Endothelial cell of umbilical vein (primary cell): ENCODE measurements around the gene RGL3. TPM values are rescaled to one million over a fixed set of nuclear protein-coding genes. Genes with fewer than 3 reads are reported as not detected.
"Not testable (repeated sequence)": the region's sequence is repeated elsewhere in the genome, so short reads cannot be mapped to it uniquely, and the experiment has no call there.

ENCODE experiments used
- BruUV-seq: library from RNA; stranded (reverse); fragments of 400-500 nt; replicated peaks from 2 replicates; lab custom pipeline; 2021; lab: Mats Ljungman, UMichigan
- CTCF ChIA-PET: fragments of 300-600, 350-600 bp; sonication (Branson Sonifier 250); formaldehyde crosslinking; loops from one replicate; lab custom pipeline; 2021; ENCODE audit warnings: antibody characterized with exemption, inconsistent platforms; lab: Charles Lee
- POLR2A ChIA-PET: fragments of 300-600, 350-600 bp; sonication (Branson Sonifier 250); formaldehyde crosslinking; loops from one replicate; lab custom pipeline; 2021; ENCODE audit warnings: antibody characterized with exemption, inconsistent platforms; lab: Charles Lee
- DNase-seq: peaks from one replicate; pipeline ENCODE4 v3.0.0-alpha.2; 2011; ENCODE audit warnings: low read depth, low spot score
- FAIRE-seq: peaks from 2 replicates; lab custom pipeline; 2011; peaks lifted over from hg19 to GRCh38; lab: Jason Lieb, UNC
- H2AFZ ChIP-seq: 2 replicates; pipeline ENCODE4 v1.6.0; 2012; ENCODE audit warnings: low read depth, low read length, control low read depth, inconsistent platforms
- H3K27ac ChIP-seq: 2 replicates; pipeline ENCODE4 v1.5.1; 2011; ENCODE audit warnings: low read depth, mild to moderate bottlenecking, control low read depth, low read length, moderate library complexity; ENCODE audit not compliant: insufficient read depth
- H3K27me3 ChIP-seq, 2 experiments: 2 replicates each; pipeline versions ENCODE4 v1.6.0 to v1.6.1; 2011; ENCODE audit warnings: low read length in 2 of 2, mixed read lengths in 1 of 2; ENCODE audit not compliant: control insufficient read depth in 2 of 2, insufficient read depth in 2 of 2
- H3K36me3 ChIP-seq, 2 experiments: 2 replicates in 1 of 2; 3 replicates in 1 of 2; pipeline ENCODE4 v1.5.1; 2011; ENCODE audit warnings: low read length in 2 of 2, mild to moderate bottlenecking in 1 of 2, moderate library complexity in 1 of 2; ENCODE audit not compliant: control insufficient read depth in 2 of 2, insufficient read depth in 2 of 2; ENCODE audit errors: extremely low read depth in 1 of 2
- H3K4me1 ChIP-seq: 3 replicates; pipeline ENCODE4 v1.5.1; 2011; ENCODE audit warnings: mild to moderate bottlenecking, low read length; ENCODE audit not compliant: control insufficient read depth, insufficient read depth; ENCODE audit errors: extremely low read depth
- H3K4me2 ChIP-seq: 2 replicates; pipeline ENCODE4 v1.6.1; 2011; ENCODE audit warnings: low read length, control low read depth, mixed read lengths; ENCODE audit not compliant: insufficient read depth
- H3K4me3 ChIP-seq, 3 experiments: fragments of 200-600 bp in 1 of 3; sonication (generic), shearing (Covaris generic) in 1 of 3; replicated peaks in 1 of 3; 2 replicates each; pipeline ENCODE4 v1.5.1; 2011 to 2016; ENCODE audit warnings: control low read depth in 3 of 3, low read length in 3 of 3, mild to moderate bottlenecking in 2 of 3, inconsistent platforms in 1 of 3, low read depth in 1 of 3, moderate library complexity in 1 of 3; ENCODE audit not compliant: insufficient read depth in 1 of 3
- H3K79me2 ChIP-seq: 2 replicates; pipeline ENCODE4 v1.6.0; 2012; ENCODE audit warnings: low read length, inconsistent platforms; ENCODE audit not compliant: control insufficient read depth, insufficient read depth
- H3K9ac ChIP-seq: replicated peaks from 2 replicates; pipeline ENCODE3; 2011; ENCODE audit warnings: low read length, control low read depth; ENCODE audit not compliant: insufficient read depth; ENCODE audit errors: extremely low read depth
- H3K9me1 ChIP-seq: replicated peaks from 3 replicates; pipeline ENCODE4 v1.6.0; 2011; ENCODE audit warnings: mild to moderate bottlenecking, low read length; ENCODE audit not compliant: control insufficient read depth, insufficient read depth; ENCODE audit errors: extremely low read depth
- H3K9me3 ChIP-seq: replicated peaks from 2 replicates; pipeline ENCODE4 v1.5.1; 2012; ENCODE audit warnings: low read length, inconsistent platforms; ENCODE audit not compliant: control insufficient read depth, insufficient read depth
- H4K20me1 ChIP-seq: replicated peaks from 2 replicates; pipeline ENCODE3; 2011; ENCODE audit warnings: mild to moderate bottlenecking, low read length; ENCODE audit not compliant: control insufficient read depth, insufficient read depth; ENCODE audit errors: extremely low read depth
- GATA2 ChIP-seq: IDR thresholded peaks from 2 replicates; pipeline ENCODE4 v1.7.0; 2011; ENCODE audit warnings: low read depth, mild to moderate bottlenecking, moderate library complexity, mixed read lengths, low read length; ENCODE audit not compliant: insufficient read length, insufficient read depth
- dilution Hi-C: fragments of 300-500 bp; cut with MboI; formaldehyde crosslinking; loops from one replicate; pipeline ENCODE4 v1.15.0; 2019; ENCODE audit warnings: low sequenced_read_pairs; ENCODE audit not compliant: extremely low pct_ligation_motif_present
- intact Hi-C: fragments of 100-400 bp; cut with micrococcal nuclease; formaldehyde crosslinking; loops from one replicate; pipeline ENCODE4 v1.10.0; 2022
- polyA plus RNA-seq, 4 experiments: library from polyadenylated mRNA; depleted of rRNA in 3 of 4; stranded (reverse) in 3 of 4; unstranded in 1 of 4; fragments of >200 nt; gene quantifications; 2 replicates each; pipeline versions ENCODE4 v1.2.1 to v1.2.3, GENCODE V29; 2011 to 2012; ENCODE audit warnings: missing spikeins in 1 of 4
- total RNA-seq: library from RNA; stranded (reverse); gene quantifications from 2 replicates; pipeline ENCODE4 v1.2.3, GENCODE V29; 2021

RGL3 gene
- total and polyA plus RNA-seq, 2 donors (not counting 3 experiments of a cell fraction or from before 2014, with no cell fraction given) = 0.23 to 5.2 TPM

- Histone ChIP-seq H3K4me1 (no peaks in the 10 kb centered on the region), H3K4me3 (no peak overlapping the region), H3K9ac (no peak overlapping the region), H4K20me1 (no peaks in the 10 kb centered on the region), H3K36me3 (no peaks in the 10 kb centered on the region), H3K27ac (no peak overlapping the region), H3K4me2 (no peak overlapping the region), H3K27me3 (no peaks in the 10 kb centered on the region), H3K9me3 (no peaks in the 10 kb centered on the region), H2AFZ (no peak overlapping the region), H3K79me2 (no peaks in the 10 kb centered on the region), H3K9me1 (no peaks in the 10 kb centered on the region)
- dilution Hi-C loops (no loop called here), intact Hi-C loops (no loop called here)
- no peak for TF ChIP-seq GATA2
- DNase-seq (no peak), FAIRE-seq (no peak)
- no TSS peak for BruUV-seq
- ChIA-PET POLR2A (no interaction called here), CTCF (no interaction called here)
Observed at GRCh38 chr19:11408591-11408990, 10.5 kb downstream of the RGL3 start.

- POLR2A ChIA-PET, H3K36me3 ChIP-seq, H3K9me3 ChIP-seq, H4K20me1 ChIP-seq, BruUV-seq, H3K27me3 ChIP-seq, H3K79me2 ChIP-seq, dilution Hi-C loops, DNase-seq, H2AFZ ChIP-seq, FAIRE-seq, H3K4me3 ChIP-seq, H3K27ac ChIP-seq, H3K9ac ChIP-seq, H3K4me2 ChIP-seq, H3K9me1 ChIP-seq, H3K4me1 ChIP-seq: not testable (repeated sequence)
- CTCF ChIA-PET = interaction anchor here (1.1 to 2.7 kb wide), 8 partner anchors 15 to 113 kb away, joined by 3 to 22 read pairs (median 4); partner anchors contain the start of genes EPOR and SWSAP1
- intact Hi-C loops = loop anchor here (2.0 kb wide), 1 partner anchor 22 kb away; the partner anchor contains the start of gene EPOR
Observed at GRCh38 chr19:11406703-11407236, 12.3 kb downstream of the RGL3 start.
